HL-60 (cell line): ENCODE results near the gene PDE1C.

Source experiments
- CTCF ChIP-seq: IDR thresholded peaks from one replicate; pipeline ENCODE4 v1.5.1; 2011; ENCODE audit warnings: low read length, control low read depth, inconsistent platforms; ENCODE audit not compliant: insufficient read depth
- POLR2AphosphoS5 ChIP-seq: IDR thresholded peaks from 2 replicates; pipeline ENCODE4 v1.6.1; 2012; ENCODE audit warnings: low read depth
- REST ChIP-seq: IDR thresholded peaks from 2 replicates; pipeline ENCODE4 v1.6.1; 2012; ENCODE audit warnings: low read depth; ENCODE audit not compliant: insufficient replicate concordance

GRCh38 chr7:32104766-32105165 lies 34.6 kb upstream of the PDE1C start:
- TF ChIP-seq REST (no peak), POLR2AphosphoS5 (no peak), CTCF (no peak)
